CD14-positive monocyte (primary cell): ENCODE measurements around the gene LAMB1. TPM values are rescaled to one million over a fixed set of nuclear protein-coding genes. Genes with fewer than 3 reads are reported as not detected.

Experiments used
- DNase-seq, 3 donors: peaks; one replicate each; pipeline ENCODE4 v3.0.0-alpha.2; 2011 to 2022
- H2AFZ ChIP-seq: 2 replicates; pipeline ENCODE4 v1.6.0; 2012; ENCODE audit warnings: mild to moderate bottlenecking, low read depth, low read length, inconsistent platforms; ENCODE audit not compliant: insufficient read depth, poor library complexity, severe bottlenecking
- H3K27ac ChIP-seq, 2 donors: 1 replicate in 1 of 2; 2 replicates in 1 of 2; pipeline ENCODE4 v1.5.1; 2012 to 2013; ENCODE audit warnings: low read length in 2 of 2, control low read depth in 1 of 2, inconsistent platforms in 1 of 2, low read depth in 1 of 2, mild to moderate bottlenecking in 1 of 2
- H3K27me3 ChIP-seq, 2 donors: one replicate each; pipeline versions ENCODE4 v1.6.0 to v1.6.1; 2011 to 2013; ENCODE audit warnings: low read length in 2 of 2; ENCODE audit not compliant: control insufficient read depth in 2 of 2, insufficient read depth in 2 of 2
- H3K36me3 ChIP-seq, 2 donors: replicated peaks in 1 of 2; 1 replicate in 1 of 2; 2 replicates in 1 of 2; pipeline versions ENCODE4 v1.5.1 to v1.6.1; 2012 to 2013; ENCODE audit warnings: low read length in 2 of 2, control low read depth in 1 of 2, inconsistent platforms in 1 of 2, mild to moderate bottlenecking in 1 of 2; ENCODE audit not compliant: insufficient read depth in 2 of 2, control insufficient read depth in 1 of 2
- H3K4me1 ChIP-seq, 2 donors: 1 replicate in 1 of 2; 2 replicates in 1 of 2; pipeline versions ENCODE4 v1.5.1 to v1.6.1; 2012 to 2013; ENCODE audit warnings: low read length in 2 of 2, control low read depth in 1 of 2, inconsistent platforms in 1 of 2, mild to moderate bottlenecking in 1 of 2, moderate library complexity in 1 of 2; ENCODE audit not compliant: insufficient read depth in 2 of 2, control insufficient read depth in 1 of 2
- H3K4me2 ChIP-seq: replicated peaks from 2 replicates; pipeline ENCODE3; 2012; ENCODE audit warnings: low read length, moderate library complexity, mild to moderate bottlenecking; ENCODE audit not compliant: poor library complexity, severe bottlenecking; ENCODE audit errors: extremely low read depth
- H3K4me3 ChIP-seq, 3 experiments: fragments of 200-600 bp in 1 of 3; sonication (generic) in 1 of 3; replicated peaks in 1 of 3; 1 replicate in 2 of 3; 2 replicates in 1 of 3; pipeline ENCODE4 v1.5.1; 2011 to 2013; ENCODE audit warnings: low read length in 3 of 3, mild to moderate bottlenecking in 3 of 3, control low read depth in 2 of 3, low read depth in 2 of 3, inconsistent platforms in 1 of 3, moderate library complexity in 1 of 3
- H3K79me2 ChIP-seq: 2 replicates; pipeline ENCODE4 v1.6.0; 2012; ENCODE audit warnings: mild to moderate bottlenecking, control low read depth, inconsistent platforms, low read length, moderate library complexity; ENCODE audit not compliant: insufficient read depth
- H3K9ac ChIP-seq: 2 replicates; pipeline ENCODE4 v1.6.0; 2017; ENCODE audit warnings: low read length, mild to moderate bottlenecking; ENCODE audit not compliant: insufficient read depth, poor library complexity, severe bottlenecking
- H3K9me3 ChIP-seq, 2 donors: replicated peaks in 1 of 2; 1 replicate in 1 of 2; 2 replicates in 1 of 2; pipeline versions ENCODE4 v1.5.1 to v1.6.1; 2012 to 2013; ENCODE audit warnings: low read length in 2 of 2, control low read depth in 1 of 2; ENCODE audit not compliant: control insufficient read depth in 1 of 2, insufficient read depth in 1 of 2
- H4K20me1 ChIP-seq: 2 replicates; pipeline ENCODE4 v1.6.0; 2012; ENCODE audit warnings: mild to moderate bottlenecking, low read length, control low read depth, moderate library complexity; ENCODE audit not compliant: insufficient read depth
- H3K27ac Mint-ChIP-seq, 7 donors: one replicate each; pipeline ENCODE4 v1.8.0; 2020; ENCODE audit warnings: mild to moderate bottlenecking in 7 of 7, mixed read lengths in 7 of 7, moderate library complexity in 6 of 7, inconsistent platforms in 2 of 7
- H3K27me3 Mint-ChIP-seq, 3 donors: one replicate each; pipeline ENCODE4 v1.8.0; 2021 to 2022; ENCODE audit warnings: low read depth in 3 of 3, mild to moderate bottlenecking in 3 of 3, mixed read lengths in 3 of 3, moderate library complexity in 3 of 3, inconsistent platforms in 1 of 3
- H3K36me3 Mint-ChIP-seq, 2 donors: one replicate each; pipeline ENCODE4 v1.8.0; 2020; ENCODE audit warnings: mixed read lengths in 2 of 2, inconsistent platforms in 1 of 2, mild to moderate bottlenecking in 1 of 2
- H3K4me1 Mint-ChIP-seq: one replicate; pipeline ENCODE4 v1.8.0; 2020; ENCODE audit warnings: mild to moderate bottlenecking, mixed read lengths
- H3K4me3 Mint-ChIP-seq, 2 donors: one replicate each; pipeline ENCODE4 v1.8.0; 2020; ENCODE audit warnings: mild to moderate bottlenecking in 2 of 2, mixed read lengths in 2 of 2, moderate library complexity in 1 of 2
- H3K9me3 Mint-ChIP-seq, 7 donors: one replicate each; pipeline ENCODE4 v1.8.0; 2020 to 2022; ENCODE audit warnings: mixed read lengths in 7 of 7, mild to moderate bottlenecking in 6 of 7, moderate library complexity in 6 of 7, inconsistent platforms in 2 of 7
- WGBS: methylation state at CpG from one replicate; pipeline ENCODE4 v1.1.5; 2013; ENCODE audit warnings: missing lambda C conversion rate; ENCODE audit not compliant: insufficient coverage; 5-methylcytosine and 5-hydroxymethylcytosine counted together
- intact Hi-C, 2 donors: fragments of 100-400 bp; cut with micrococcal nuclease; formaldehyde crosslinking; loops; one replicate each; pipeline versions ENCODE4 v1.15.0 to v1.15.1; 2023
- polyA plus RNA-seq, 3 donors: library from polyadenylated mRNA; depleted of rRNA in 1 of 3; unstranded in 2 of 3; stranded (reverse) in 1 of 3; fragments of 300-500 nt in 2 of 3; fragments of >200 nt in 1 of 3; fragmentation: Illumina TruSeq in 2 of 3; gene quantifications; 1 replicate in 2 of 3; 2 replicates in 1 of 3; pipeline ENCODE4 v1.2.3, GENCODE V29; 2012 to 2021
- TF ChIP-seq, protein P1 (sequence below): fragments of 200-600 bp; IDR thresholded peaks from one replicate; pipeline ENCODE4 v1.8.0; 2022; ENCODE audit warnings: antibody characterized with exemption, mild to moderate bottlenecking

LAMB1 gene
- polyA plus RNA-seq, 3 donors: 0.42 TPM; not detected in 2

GRCh38 chr7:107968449-107968848 lies 34.5 kb downstream of the LAMB1 start:
- WGBS: no CpG with 5 or more reads among the region's 3 CpGs
- Mint-ChIP-seq H3K27ac (no peak overlapping the region), H3K36me3 (no peaks in the 10 kb centered on the region), H3K4me3 (no peak overlapping the region), H3K4me1 (peaks cover 5% of the 10 kb centered on the region), H3K27me3 (peaks cover 0 to 3% (median 2%) of the 10 kb centered on the region in 3 donors), H3K9me3 (peaks cover 0 to 7% (median 0%) of the 10 kb centered on the region in 7 donors)
- Histone ChIP-seq H3K27me3 (no peaks in the 10 kb centered on the region), H3K4me2 (no peak overlapping the region), H4K20me1 (no peaks in the 10 kb centered on the region), H3K4me1 (no peaks in the 10 kb centered on the region), H3K36me3 (no peaks in the 10 kb centered on the region), H3K9me3 (no peaks in the 10 kb centered on the region), H3K9ac (no peak overlapping the region), H3K27ac (no peak overlapping the region), H2AFZ (no peak overlapping the region), H3K4me3 (no peak overlapping the region), H3K79me2 (no peaks in the 10 kb centered on the region)
- intact Hi-C loops: no loop called here
- no peak for DNase-seq
- TF ChIP-seq, protein P1, sequence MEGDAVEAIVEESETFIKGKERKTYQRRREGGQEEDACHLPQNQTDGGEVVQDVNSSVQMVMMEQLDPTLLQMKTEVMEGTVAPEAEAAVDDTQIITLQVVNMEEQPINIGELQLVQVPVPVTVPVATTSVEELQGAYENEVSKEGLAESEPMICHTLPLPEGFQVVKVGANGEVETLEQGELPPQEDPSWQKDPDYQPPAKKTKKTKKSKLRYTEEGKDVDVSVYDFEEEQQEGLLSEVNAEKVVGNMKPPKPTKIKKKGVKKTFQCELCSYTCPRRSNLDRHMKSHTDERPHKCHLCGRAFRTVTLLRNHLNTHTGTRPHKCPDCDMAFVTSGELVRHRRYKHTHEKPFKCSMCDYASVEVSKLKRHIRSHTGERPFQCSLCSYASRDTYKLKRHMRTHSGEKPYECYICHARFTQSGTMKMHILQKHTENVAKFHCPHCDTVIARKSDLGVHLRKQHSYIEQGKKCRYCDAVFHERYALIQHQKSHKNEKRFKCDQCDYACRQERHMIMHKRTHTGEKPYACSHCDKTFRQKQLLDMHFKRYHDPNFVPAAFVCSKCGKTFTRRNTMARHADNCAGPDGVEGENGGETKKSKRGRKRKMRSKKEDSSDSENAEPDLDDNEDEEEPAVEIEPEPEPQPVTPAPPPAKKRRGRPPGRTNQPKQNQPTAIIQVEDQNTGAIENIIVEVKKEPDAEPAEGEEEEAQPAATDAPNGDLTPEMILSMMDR: no peak

DNA sequence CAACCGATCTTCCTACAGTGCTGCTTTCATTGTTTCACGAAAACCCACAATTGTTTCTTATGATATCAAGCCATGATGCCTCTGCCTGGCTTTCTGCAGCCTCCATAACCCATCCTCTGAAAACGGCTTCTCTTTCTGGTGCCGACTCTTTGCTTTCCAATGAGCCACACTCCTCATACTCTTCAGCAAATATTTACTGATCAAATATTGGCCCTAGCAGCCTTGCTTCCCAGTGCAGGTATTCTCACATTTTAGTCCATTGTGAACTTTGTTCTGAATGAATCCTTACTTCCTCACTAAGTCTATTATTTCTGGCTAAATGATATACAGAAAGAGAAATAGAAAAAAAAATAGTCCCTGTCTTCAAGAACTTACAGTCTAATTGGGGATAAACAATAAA lies 35.5 kb downstream of the LAMB1 start:
- 94% methylated on average over 3 of the region's 4 CpGs for WGBS
- Histone ChIP-seq H3K9ac (no peak overlapping the region), H4K20me1 (no peaks in the 10 kb centered on the region), H3K4me2 (no peak overlapping the region), H3K4me1 (no peaks in the 10 kb centered on the region), H3K9me3 (no peaks in the 10 kb centered on the region), H3K27me3 (no peaks in the 10 kb centered on the region), H3K27ac (no peak overlapping the region), H3K79me2 (no peaks in the 10 kb centered on the region), H3K4me3 (no peak overlapping the region), H3K36me3 (no peaks in the 10 kb centered on the region), H2AFZ (no peak overlapping the region)
- peaks cover 0 to 3% (median 2%) of the 10 kb centered on the region in 3 donors for H3K27me3 Mint-ChIP-seq
- H3K4me1 Mint-ChIP-seq: peaks cover 5% of the 10 kb centered on the region
- no peak overlapping the region for H3K4me3 Mint-ChIP-seq
- H3K27ac Mint-ChIP-seq: no peak overlapping the region
- no peak for DNase-seq
- TF ChIP-seq, protein P1: no peak
- H3K9me3 Mint-ChIP-seq: peaks cover 0 to 7% (median 0%) of the 10 kb centered on the region in 7 donors
- intact Hi-C loops: no loop called here
- H3K36me3 Mint-ChIP-seq: no peaks in the 10 kb centered on the region
